Gastroesophageal sphincter (tissue), 4 donors: ENCODE data around the gene NXNL2. TPM values are rescaled to one million over a fixed set of nuclear protein-coding genes. Genes with fewer than 3 reads are reported as not detected.

Experiments used
- ATAC-seq: fragments of 150-250 bp; one replicate; pipeline ENCODE4 v1.9.1; 2016; ENCODE audit warnings: mild to moderate bottlenecking, moderate library complexity
- H3K27ac ChIP-seq, 4 donors: fragments of 200-600 bp; sonication (generic) in 3 of 4; 1 replicate in 3 of 4; 2 replicates in 1 of 4; pipeline ENCODE4 v1.5.1; 2016 to 2019
- H3K27me3 ChIP-seq: fragments of 200-600 bp; sonication (generic); one replicate; pipeline ENCODE4 v1.5.1; 2019
- H3K36me3 ChIP-seq, 2 donors: fragments of 200-600 bp; sonication (generic); one replicate each; pipeline ENCODE4 v1.5.1; 2019; ENCODE audit warnings: control low read depth in 1 of 2
- H3K4me1 ChIP-seq, 3 donors: fragments of 200-600 bp; sonication (generic); 1 replicate in 2 of 3; 2 replicates in 1 of 3; pipeline ENCODE4 v1.5.1; 2016 to 2019; ENCODE audit warnings: control low read depth in 2 of 3
- H3K4me3 ChIP-seq, 2 donors: fragments of 200-600 bp; sonication (generic); one replicate each; pipeline ENCODE4 v1.5.1; 2019; ENCODE audit warnings: mild to moderate bottlenecking in 1 of 2, moderate library complexity in 1 of 2
- H3K9me3 ChIP-seq, 3 donors: fragments of 200-600 bp; sonication (generic); one replicate each; pipeline ENCODE4 v1.5.1; 2017 to 2019; ENCODE audit warnings: control low read depth in 2 of 3
- CTCF ChIP-seq, 4 experiments: fragments of 200-600 bp in 2 of 4; fragments of 450-650 bp in 2 of 4; sonication (generic) in 1 of 4; IDR thresholded peaks; one replicate each; pipeline ENCODE4 v1.5.1; 2017 to 2019; ENCODE audit warnings: antibody characterized with exemption in 4 of 4, mild to moderate bottlenecking in 2 of 4, moderate library complexity in 2 of 4
- EP300 ChIP-seq: sonication (generic); formaldehyde crosslinking; IDR thresholded peaks from one replicate; pipeline ENCODE4 v1.6.1; 2017; ENCODE audit warnings: antibody characterized with exemption, mild to moderate bottlenecking
- POLR2A ChIP-seq, 2 donors: fragments of 450-650 bp; IDR thresholded peaks; one replicate each; pipeline ENCODE4 v1.6.1; 2017; ENCODE audit warnings: antibody characterized with exemption in 2 of 2, mild to moderate bottlenecking in 2 of 2, moderate library complexity in 1 of 2
- POLR2AphosphoS5 ChIP-seq: sonication (generic); formaldehyde crosslinking; IDR thresholded peaks from one replicate; pipeline ENCODE4 v1.6.1; 2017; ENCODE audit warnings: antibody characterized with exemption
- WGBS, 2 donors: methylation state at CpG; one replicate each; pipeline ENCODE4 v1.1.5; 2018; ENCODE audit warnings: low coverage in 1 of 2; 5-methylcytosine and 5-hydroxymethylcytosine counted together
- total RNA-seq, 4 donors: library from RNA; depleted of rRNA; stranded (reverse); fragments of >200 nt; gene quantifications; one replicate each; pipeline ENCODE4 v1.1.0, GENCODE V29; 2016

The NXNL2 gene
- total RNA-seq, 4 donors from 2014 or later = 0.62 to 3.1 (median 1.2) TPM; not detected in 1

- H3K9me3 ChIP-seq = no peaks in the 10 kb centered on the region
- peaks cover 0 to 38% (median 0%) of the 10 kb centered on the region in 3 donors for H3K4me1 ChIP-seq
- TF ChIP-seq CTCF (IDR thresholded peaks at IDR 0.05) (no peak), EP300 (no peak), POLR2A (IDR thresholded peaks at IDR 0.05) (no peak), POLR2AphosphoS5 (peak; percentile 31)
- H3K36me3 ChIP-seq = no peaks in the 10 kb centered on the region
- ATAC-seq = no peak
- H3K4me3 ChIP-seq = no peak overlapping the region
- peak overlapping the region in 3 of 4 donors; percentile 6 to 45 (median 31) for H3K27ac ChIP-seq
- 28 to 60% methylated on average over 1 of the region's 1 CpG for WGBS, 2 donors
- H3K27me3 ChIP-seq = peaks cover 1% of the 10 kb centered on the region
Observed at GRCh38 chr9:88530051-88530450, 4.9 kb upstream of the NXNL2 start.

GRCh38 chr9:88531920-88532698 lies 2.9 kb upstream of the NXNL2 start:
- Histone ChIP-seq H3K4me1 (peaks cover 0 to 58% (median 10%) of the 10 kb centered on the region in 3 donors), H3K36me3 (no peaks in the 10 kb centered on the region), H3K27ac (no peak overlapping the region), H3K27me3 (peaks cover 14% of the 10 kb centered on the region), H3K9me3 (no peaks in the 10 kb centered on the region), H3K4me3 (no peak overlapping the region)
- TF ChIP-seq EP300 (no peak), POLR2AphosphoS5 (no peak), POLR2A (IDR thresholded peaks at IDR 0.05) (no peak), CTCF (IDR thresholded peaks at IDR 0.05) (no peak)
- WGBS, 2 donors = 74% methylated on average over 11 of the region's 31 CpGs; no CpG with 5 or more reads in 1 of the 2 donors
- ATAC-seq = no peak

GRCh38 chr9:88533951-88534455 lies 975 bp upstream of the NXNL2 start:
- Histone ChIP-seq H3K9me3 (no peaks in the 10 kb centered on the region), H3K36me3 (no peaks in the 10 kb centered on the region), H3K4me1 (peaks cover 0 to 64% (median 16%) of the 10 kb centered on the region in 3 donors), H3K4me3 (peak overlapping the region; percentile 23 to 69), H3K27me3 (peaks cover 14% of the 10 kb centered on the region), H3K27ac (peak overlapping the region; percentile 0 to 89 (median 82))
- WGBS, 2 donors = 0% methylated on average over 1 to 18 of the region's 41 CpGs
- ATAC-seq = peak; percentile 28
- TF ChIP-seq POLR2A (IDR thresholded peaks at IDR 0.05) (no peak), CTCF (IDR thresholded peaks at IDR 0.05) (peak in 3 of 4 experiments; percentile 7 to 33 (median 25))

GRCh38 chr9:88535226-88536022 lies 446 bp downstream of the NXNL2 start:
- H3K4me3 ChIP-seq = peak overlapping the region; percentile 23 to 69
- 3% methylated on average over 5 of the region's 75 CpGs; no CpG with 5 or more reads in 1 of the 2 donors for WGBS, 2 donors
- ATAC-seq = peak; percentile 17
- H3K36me3 ChIP-seq = no peaks in the 10 kb centered on the region
- TF ChIP-seq POLR2A (IDR thresholded peaks at IDR 0.05) = no peak
- TF ChIP-seq CTCF (IDR thresholded peaks at IDR 0.05) = no peak
- no peak for TF ChIP-seq POLR2AphosphoS5
- TF ChIP-seq EP300 = no peak
- peaks cover 0 to 49% (median 16%) of the 10 kb centered on the region in 3 donors for H3K4me1 ChIP-seq
- H3K9me3 ChIP-seq = no peaks in the 10 kb centered on the region
- peaks cover 14% of the 10 kb centered on the region for H3K27me3 ChIP-seq
- H3K27ac ChIP-seq = peak overlapping the region in 3 of 4 donors; percentile 79 to 89 (median 85)
